Ishikawa (cell line): ENCODE results near the gene TANC1.

ENCODE experiments used
- CEBPB ChIP-seq: IDR thresholded peaks from 2 replicates; pipeline ENCODE4 v1.6.1; 2012
- CREB1 ChIP-seq: IDR thresholded peaks from 2 replicates; pipeline ENCODE4 v1.6.1; 2012; ENCODE audit warnings: low read depth
- EGR1 ChIP-seq: IDR thresholded peaks from 2 replicates; pipeline ENCODE4 v1.6.1; 2012
- EP300 ChIP-seq: IDR thresholded peaks from 2 replicates; pipeline ENCODE4 v1.6.1; 2012; ENCODE audit warnings: borderline replicate concordance
- FOXM1 ChIP-seq: IDR thresholded peaks from 2 replicates; pipeline ENCODE4 v1.6.1; 2012; ENCODE audit warnings: low read depth, borderline replicate concordance
- NFIC ChIP-seq: IDR thresholded peaks from 2 replicates; pipeline ENCODE4 v1.6.1; 2012
- RAD21 ChIP-seq: IDR thresholded peaks from 2 replicates; pipeline ENCODE4 v1.6.1; 2012; ENCODE audit warnings: low read depth
- TAF1 ChIP-seq: IDR thresholded peaks from 2 replicates; pipeline ENCODE4 v1.6.1; 2012; ENCODE audit warnings: low read depth, mild to moderate bottlenecking
- TCF12 ChIP-seq: IDR thresholded peaks from 2 replicates; pipeline ENCODE4 v1.6.1; 2012; ENCODE audit warnings: low read depth
- TEAD4 ChIP-seq: IDR thresholded peaks from 2 replicates; pipeline ENCODE4 v1.6.1; 2012
- YY1 ChIP-seq: IDR thresholded peaks from 2 replicates; pipeline ENCODE4 v1.6.1; 2012; ENCODE audit warnings: low read depth
- ZBTB7A ChIP-seq: IDR thresholded peaks from 2 replicates; pipeline ENCODE4 v1.6.1; 2012; ENCODE audit warnings: low read depth
- TF ChIP-seq, protein P1 (sequence below): IDR thresholded peaks from 2 replicates; pipeline ENCODE4 v1.6.1; 2012
- TF ChIP-seq, protein P2 (sequence below): IDR thresholded peaks from 2 replicates; pipeline ENCODE4 v1.6.1; 2012; ENCODE audit warnings: low read depth, mild to moderate bottlenecking
- TF ChIP-seq, protein P3 (sequence below): IDR thresholded peaks from 2 replicates; pipeline ENCODE4 v1.6.1; 2012

TANC1 gene

DNA sequence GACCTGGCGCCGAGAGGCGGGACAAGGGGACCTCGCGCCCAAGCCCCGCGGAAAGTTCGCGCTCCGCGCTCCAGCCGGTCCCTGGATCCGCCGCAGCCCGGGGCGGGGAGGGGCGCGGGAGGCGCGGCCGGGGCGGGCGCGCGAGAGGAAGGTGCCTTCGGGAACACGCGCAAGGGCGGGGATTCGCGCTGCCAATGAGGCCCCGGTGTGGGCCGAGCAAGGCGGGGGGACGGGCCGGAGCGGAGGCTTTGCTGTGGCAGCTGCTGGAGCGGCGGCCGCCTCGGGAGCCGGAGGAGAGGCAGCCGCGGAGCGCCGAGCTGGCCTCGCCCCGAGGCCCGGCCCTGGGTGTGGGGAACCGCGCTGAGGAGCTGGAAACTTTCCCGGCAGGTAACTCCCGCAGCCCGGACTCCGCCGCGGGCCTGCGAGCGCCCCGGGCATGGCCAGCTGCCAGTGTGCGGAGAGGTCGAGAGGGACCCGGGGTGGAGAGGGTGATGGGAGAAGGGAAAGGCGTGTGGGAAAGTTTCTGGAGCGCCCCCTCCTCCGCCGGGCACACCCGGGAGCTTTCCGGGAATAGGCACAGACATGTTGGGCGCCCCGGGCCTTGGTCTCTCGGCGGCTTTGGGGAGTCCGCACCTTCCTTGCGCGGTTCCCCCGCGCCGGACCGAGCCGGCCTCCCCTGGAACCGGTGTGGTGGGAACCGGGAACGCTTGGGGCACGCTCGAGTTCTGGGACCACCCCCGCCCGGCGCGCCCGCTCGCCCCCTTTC is at the start of gene TANC1:
TANC1 (plus strand) TSS at position 245 of the 766 bp plus-strand sequence. CDS start 97,271 bp downstream, outside the sequence.
- TF ChIP-seq YY1 (peak; percentile 47; the same call in 1 of the 2 replicates), EP300 (peak; percentile 19; the same call in 1 of the 2 replicates), ZBTB7A (0 out of 2 replicates have a peak, but pooled peaks have one; percentile 18), RAD21 (0 out of 2 replicates have a peak, but pooled peaks have one; percentile 12), NFIC (no peak), CEBPB (no peak), FOXM1 (no peak), TEAD4 (no peak), CREB1 (no peak), TAF1 (peak; percentile 94), TCF12 (no peak; the same call in 1 of the 2 replicates), EGR1 (no peak)
- TF ChIP-seq, protein P1, sequence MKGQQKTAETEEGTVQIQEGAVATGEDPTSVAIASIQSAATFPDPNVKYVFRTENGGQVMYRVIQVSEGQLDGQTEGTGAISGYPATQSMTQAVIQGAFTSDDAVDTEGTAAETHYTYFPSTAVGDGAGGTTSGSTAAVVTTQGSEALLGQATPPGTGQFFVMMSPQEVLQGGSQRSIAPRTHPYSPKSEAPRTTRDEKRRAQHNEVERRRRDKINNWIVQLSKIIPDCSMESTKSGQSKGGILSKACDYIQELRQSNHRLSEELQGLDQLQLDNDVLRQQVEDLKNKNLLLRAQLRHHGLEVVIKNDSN = no peak
- TF ChIP-seq, protein P2, sequence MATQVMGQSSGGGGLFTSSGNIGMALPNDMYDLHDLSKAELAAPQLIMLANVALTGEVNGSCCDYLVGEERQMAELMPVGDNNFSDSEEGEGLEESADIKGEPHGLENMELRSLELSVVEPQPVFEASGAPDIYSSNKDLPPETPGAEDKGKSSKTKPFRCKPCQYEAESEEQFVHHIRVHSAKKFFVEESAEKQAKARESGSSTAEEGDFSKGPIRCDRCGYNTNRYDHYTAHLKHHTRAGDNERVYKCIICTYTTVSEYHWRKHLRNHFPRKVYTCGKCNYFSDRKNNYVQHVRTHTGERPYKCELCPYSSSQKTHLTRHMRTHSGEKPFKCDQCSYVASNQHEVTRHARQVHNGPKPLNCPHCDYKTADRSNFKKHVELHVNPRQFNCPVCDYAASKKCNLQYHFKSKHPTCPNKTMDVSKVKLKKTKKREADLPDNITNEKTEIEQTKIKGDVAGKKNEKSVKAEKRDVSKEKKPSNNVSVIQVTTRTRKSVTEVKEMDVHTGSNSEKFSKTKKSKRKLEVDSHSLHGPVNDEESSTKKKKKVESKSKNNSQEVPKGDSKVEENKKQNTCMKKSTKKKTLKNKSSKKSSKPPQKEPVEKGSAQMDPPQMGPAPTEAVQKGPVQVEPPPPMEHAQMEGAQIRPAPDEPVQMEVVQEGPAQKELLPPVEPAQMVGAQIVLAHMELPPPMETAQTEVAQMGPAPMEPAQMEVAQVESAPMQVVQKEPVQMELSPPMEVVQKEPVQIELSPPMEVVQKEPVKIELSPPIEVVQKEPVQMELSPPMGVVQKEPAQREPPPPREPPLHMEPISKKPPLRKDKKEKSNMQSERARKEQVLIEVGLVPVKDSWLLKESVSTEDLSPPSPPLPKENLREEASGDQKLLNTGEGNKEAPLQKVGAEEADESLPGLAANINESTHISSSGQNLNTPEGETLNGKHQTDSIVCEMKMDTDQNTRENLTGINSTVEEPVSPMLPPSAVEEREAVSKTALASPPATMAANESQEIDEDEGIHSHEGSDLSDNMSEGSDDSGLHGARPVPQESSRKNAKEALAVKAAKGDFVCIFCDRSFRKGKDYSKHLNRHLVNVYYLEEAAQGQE = no peak; the same call in 1 of the 2 replicates
- TF ChIP-seq, protein P3, sequence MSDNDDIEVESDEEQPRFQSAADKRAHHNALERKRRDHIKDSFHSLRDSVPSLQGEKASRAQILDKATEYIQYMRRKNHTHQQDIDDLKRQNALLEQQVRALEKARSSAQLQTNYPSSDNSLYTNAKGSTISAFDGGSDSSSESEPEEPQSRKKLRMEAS = peak; percentile 63

DNA sequence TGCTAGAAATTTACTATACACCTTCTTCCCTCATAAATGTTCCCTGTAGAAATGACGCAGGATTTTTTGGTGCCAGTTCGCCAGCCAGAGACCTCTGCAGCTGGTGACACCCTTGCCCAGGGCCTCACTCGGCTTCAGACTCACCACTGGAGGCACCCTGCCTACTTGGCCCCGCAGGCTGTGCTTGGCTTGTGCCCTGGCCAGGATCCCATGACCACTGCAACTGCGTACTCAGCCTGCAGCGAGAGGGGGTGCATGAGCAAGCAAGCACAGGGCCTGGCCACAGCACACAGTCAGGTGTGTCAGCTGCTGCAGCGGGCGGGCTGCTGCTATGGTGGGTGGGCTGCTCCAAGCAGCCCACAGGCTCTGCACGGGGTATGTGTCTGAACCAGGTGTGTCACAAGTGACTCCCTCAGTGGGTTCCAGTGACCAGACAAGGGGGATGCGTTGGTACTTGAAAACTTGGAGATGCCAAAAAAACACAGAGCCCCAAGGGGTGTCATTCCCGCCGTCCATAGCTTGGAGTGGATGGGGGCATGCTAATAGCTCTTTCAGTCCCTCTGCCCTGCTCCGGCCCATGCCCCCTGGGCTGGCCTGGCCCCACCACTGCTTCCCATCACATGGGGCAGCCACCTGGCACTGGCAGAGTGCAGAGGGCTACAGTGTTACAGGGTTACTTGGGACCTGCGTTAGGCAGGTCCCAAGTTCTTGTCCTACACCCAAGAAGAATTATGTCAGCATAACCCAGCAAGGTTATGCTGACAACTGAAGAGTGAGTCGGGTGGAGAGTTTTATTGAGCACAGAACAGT is 46.6 kb upstream of the TANC1 start:
- no peak for TF ChIP-seq FOXM1
- TF ChIP-seq EP300 = no peak
- TF ChIP-seq EGR1 = no peak
- no peak for TF ChIP-seq TEAD4
- TF ChIP-seq ZBTB7A = no peak
- no peak for TF ChIP-seq NFIC
- TF ChIP-seq TAF1 = no peak
- TF ChIP-seq, protein P2 = no peak
- no peak for TF ChIP-seq CEBPB
- TF ChIP-seq, protein P1 = no peak
- TF ChIP-seq RAD21 = no peak
- TF ChIP-seq, protein P3 = no peak
- no peak for TF ChIP-seq TCF12
- TF ChIP-seq CREB1 = no peak
- no peak for TF ChIP-seq YY1

DNA sequence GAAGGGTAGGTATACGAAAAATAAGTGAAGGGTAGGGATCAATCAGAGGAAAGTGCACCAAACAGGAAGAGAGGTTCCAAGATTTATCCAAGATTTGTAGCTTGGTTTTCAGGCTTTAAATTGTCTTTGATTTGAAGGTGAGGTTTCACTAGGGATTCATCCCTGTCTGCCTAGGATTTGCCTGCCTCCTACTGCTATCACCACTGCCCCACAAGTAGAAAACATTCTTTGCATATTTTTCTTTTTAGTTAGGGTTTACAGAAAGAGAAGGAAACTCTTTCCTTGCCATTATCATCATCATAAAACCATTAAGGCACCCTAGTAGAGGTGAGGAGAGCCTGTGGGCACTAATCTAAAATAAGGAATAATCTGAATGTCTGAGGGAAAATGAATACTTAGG is 45.8 kb upstream of the TANC1 start:
- TF ChIP-seq TEAD4 = 0 out of 2 replicates have a peak, but pooled peaks have one; percentile 4
- no peak for TF ChIP-seq YY1

DNA sequence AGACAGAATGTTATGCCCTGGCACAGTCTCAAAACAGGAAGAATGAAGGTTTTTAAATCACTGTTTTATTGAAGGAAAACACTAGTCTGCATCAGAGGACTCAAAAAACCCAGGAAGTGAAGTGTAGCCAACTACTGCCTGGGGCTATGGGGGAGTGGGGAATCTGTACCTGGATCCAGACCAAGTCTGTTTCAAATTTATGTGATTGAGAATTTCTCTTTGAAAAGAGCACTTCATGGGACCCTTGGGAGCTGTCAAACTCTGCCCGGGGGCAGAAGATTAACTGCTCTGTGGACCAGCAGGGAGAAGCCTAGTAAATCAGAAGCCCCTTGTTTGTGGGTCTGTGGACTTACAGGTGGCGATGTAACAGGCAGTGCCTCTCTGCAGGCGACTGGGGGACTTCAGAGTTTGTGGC is 45.3 kb upstream of the TANC1 start:
- TF ChIP-seq TAF1 = no peak
- peak; percentile 50; the same call in 1 of the 2 replicates for TF ChIP-seq ZBTB7A
- TF ChIP-seq, protein P3 = no peak
- TF ChIP-seq TCF12 = peak; percentile 48; the same call in 1 of the 2 replicates
- no peak for TF ChIP-seq CREB1
- TF ChIP-seq EGR1 = no peak
- no peak for TF ChIP-seq FOXM1
- TF ChIP-seq, protein P1 = no peak
- no peak for TF ChIP-seq TEAD4
- peak; percentile 22; the same call in 1 of the 2 replicates for TF ChIP-seq NFIC
- no peak for TF ChIP-seq YY1
- no peak; the same call in 1 of the 2 replicates for TF ChIP-seq EP300
- no peak for TF ChIP-seq RAD21
- no peak for TF ChIP-seq CEBPB
- TF ChIP-seq, protein P2 = no peak
